Gastrocnemius medialis (tissue), 4 donors: Measurements from ENCODE around the gene COA3.

Experiments used
- POLR2A ChIP-seq, 2 donors: fragments of 450-650 bp; IDR thresholded peaks; one replicate each; pipeline ENCODE4 v1.6.1; 2017; ENCODE audit warnings: antibody characterized with exemption in 2 of 2, mild to moderate bottlenecking in 2 of 2, moderate library complexity in 2 of 2
- TF ChIP-seq, protein P1 (sequence below), 5 experiments: fragments of 450-650 bp in 3 of 5; fragments of 200-600 bp in 2 of 5; sonication (generic) in 2 of 5; IDR thresholded peaks in 4 of 5; conservative IDR thresholded peaks in 1 of 5; 1 replicate in 4 of 5; 2 replicates in 1 of 5; pipeline ENCODE4 v1.5.1; 2016 to 2019; ENCODE audit warnings: antibody characterized with exemption in 5 of 5, mild to moderate bottlenecking in 3 of 5, moderate library complexity in 3 of 5

- no peak for TF ChIP-seq POLR2A (IDR thresholded peaks at IDR 0.05)
- TF ChIP-seq, protein P1, sequence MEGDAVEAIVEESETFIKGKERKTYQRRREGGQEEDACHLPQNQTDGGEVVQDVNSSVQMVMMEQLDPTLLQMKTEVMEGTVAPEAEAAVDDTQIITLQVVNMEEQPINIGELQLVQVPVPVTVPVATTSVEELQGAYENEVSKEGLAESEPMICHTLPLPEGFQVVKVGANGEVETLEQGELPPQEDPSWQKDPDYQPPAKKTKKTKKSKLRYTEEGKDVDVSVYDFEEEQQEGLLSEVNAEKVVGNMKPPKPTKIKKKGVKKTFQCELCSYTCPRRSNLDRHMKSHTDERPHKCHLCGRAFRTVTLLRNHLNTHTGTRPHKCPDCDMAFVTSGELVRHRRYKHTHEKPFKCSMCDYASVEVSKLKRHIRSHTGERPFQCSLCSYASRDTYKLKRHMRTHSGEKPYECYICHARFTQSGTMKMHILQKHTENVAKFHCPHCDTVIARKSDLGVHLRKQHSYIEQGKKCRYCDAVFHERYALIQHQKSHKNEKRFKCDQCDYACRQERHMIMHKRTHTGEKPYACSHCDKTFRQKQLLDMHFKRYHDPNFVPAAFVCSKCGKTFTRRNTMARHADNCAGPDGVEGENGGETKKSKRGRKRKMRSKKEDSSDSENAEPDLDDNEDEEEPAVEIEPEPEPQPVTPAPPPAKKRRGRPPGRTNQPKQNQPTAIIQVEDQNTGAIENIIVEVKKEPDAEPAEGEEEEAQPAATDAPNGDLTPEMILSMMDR (IDR thresholded peaks at IDR 0.05 in 4 of 5, conservative IDR thresholded peaks at IDR 0.05 in 1 of 5): no peak
Measured at GRCh38 chr17:42784811-42785592, 13.5 kb downstream of the COA3 start.
